ENCODE measurements around the gene ZFAND6. TPM values are rescaled to one million over a fixed set of nuclear protein-coding genes. Genes with fewer than 3 reads are reported as not detected.

ZFAND6 gene
- total RNA-seq, 1 donor from 2014 or later, result 101 TPM

- intact Hi-C loops (cut with micrococcal nuclease), result no loop called here
- no peak overlapping the region for H3K27ac Mint-ChIP-seq
- ChIA-PET POLR2A (interaction anchor here (0.6 kb wide), 1 partner anchor 111 kb away, joined by 3 read pairs; no protein-coding TSS in a partner anchor), CTCF (no interaction called here)
- no peaks in the 10 kb centered on the region for H3K27me3 Mint-ChIP-seq
- ATAC-seq (ENCODE audit: low read depth) (no peak), DNase-seq (no peak)
- H3K4me1 Mint-ChIP-seq, result peaks cover 18% of the 10 kb centered on the region
- no peaks in the 10 kb centered on the region for H3K36me3 Mint-ChIP-seq (ENCODE audit: low read depth)
- TF ChIP-seq, protein P1, sequence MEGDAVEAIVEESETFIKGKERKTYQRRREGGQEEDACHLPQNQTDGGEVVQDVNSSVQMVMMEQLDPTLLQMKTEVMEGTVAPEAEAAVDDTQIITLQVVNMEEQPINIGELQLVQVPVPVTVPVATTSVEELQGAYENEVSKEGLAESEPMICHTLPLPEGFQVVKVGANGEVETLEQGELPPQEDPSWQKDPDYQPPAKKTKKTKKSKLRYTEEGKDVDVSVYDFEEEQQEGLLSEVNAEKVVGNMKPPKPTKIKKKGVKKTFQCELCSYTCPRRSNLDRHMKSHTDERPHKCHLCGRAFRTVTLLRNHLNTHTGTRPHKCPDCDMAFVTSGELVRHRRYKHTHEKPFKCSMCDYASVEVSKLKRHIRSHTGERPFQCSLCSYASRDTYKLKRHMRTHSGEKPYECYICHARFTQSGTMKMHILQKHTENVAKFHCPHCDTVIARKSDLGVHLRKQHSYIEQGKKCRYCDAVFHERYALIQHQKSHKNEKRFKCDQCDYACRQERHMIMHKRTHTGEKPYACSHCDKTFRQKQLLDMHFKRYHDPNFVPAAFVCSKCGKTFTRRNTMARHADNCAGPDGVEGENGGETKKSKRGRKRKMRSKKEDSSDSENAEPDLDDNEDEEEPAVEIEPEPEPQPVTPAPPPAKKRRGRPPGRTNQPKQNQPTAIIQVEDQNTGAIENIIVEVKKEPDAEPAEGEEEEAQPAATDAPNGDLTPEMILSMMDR (IDR thresholded peaks at IDR 0.05), result no peak
- H3K9me3 Mint-ChIP-seq, result peaks cover 2% of the 10 kb centered on the region
- no peak overlapping the region for H3K4me3 Mint-ChIP-seq
These were observed 104.4 kb downstream of the ZFAND6 start for GRCh38 chr15:80163897-80164296.

DNA sequence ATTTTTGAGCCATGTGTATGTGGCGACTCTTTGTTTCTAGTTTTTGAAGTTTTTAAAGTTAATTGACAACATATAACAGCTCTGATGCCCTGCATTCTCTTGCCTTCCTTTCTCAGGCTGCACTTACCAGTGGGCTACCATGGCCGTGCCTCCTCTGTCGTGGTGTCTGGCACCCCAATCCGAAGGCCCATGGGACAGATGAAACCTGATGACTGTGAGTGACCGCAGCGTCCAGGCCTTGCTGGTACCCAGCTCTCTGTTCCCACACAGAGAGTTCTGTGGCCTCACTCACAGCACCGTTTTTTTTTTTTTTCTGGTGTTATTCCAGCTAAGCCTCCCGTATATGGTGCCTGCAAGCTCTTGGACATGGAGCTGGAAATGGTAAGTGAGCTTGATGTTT, 108.5 kb downstream of the ZFAND6 start:
- CTCF ChIA-PET, result no interaction called here
- ATAC-seq (ENCODE audit: low read depth) (no peak), DNase-seq (no peak)
- H3K4me3 Mint-ChIP-seq, result no peak overlapping the region
- peaks cover 2% of the 10 kb centered on the region for H3K9me3 Mint-ChIP-seq
- intact Hi-C loops (cut with micrococcal nuclease), result no loop called here
- H3K36me3 Mint-ChIP-seq (ENCODE audit: low read depth), result no peaks in the 10 kb centered on the region
- no peaks in the 10 kb centered on the region for H3K27me3 Mint-ChIP-seq
- TF ChIP-seq, protein P1 (IDR thresholded peaks at IDR 0.05), result no peak
- no peak overlapping the region for H3K27ac Mint-ChIP-seq
- no peaks in the 10 kb centered on the region for H3K4me1 Mint-ChIP-seq
- POLR2A ChIA-PET, result no interaction called here

GRCh38 chr15:80168421-80168820, 108.9 kb downstream of the ZFAND6 start:
- DNase-seq (no peak), ATAC-seq (ENCODE audit: low read depth) (no peak)
- POLR2A ChIA-PET, result no interaction called here
- no peak overlapping the region for H3K27ac Mint-ChIP-seq
- TF ChIP-seq, protein P1 (IDR thresholded peaks at IDR 0.05), result no peak
- H3K27me3 Mint-ChIP-seq, result no peaks in the 10 kb centered on the region
- no peak overlapping the region for H3K4me3 Mint-ChIP-seq
- no peaks in the 10 kb centered on the region for H3K36me3 Mint-ChIP-seq (ENCODE audit: low read depth)
- intact Hi-C loops (cut with micrococcal nuclease), result no loop called here
- CTCF ChIA-PET, result no interaction called here
- H3K4me1 Mint-ChIP-seq, result no peaks in the 10 kb centered on the region
- H3K9me3 Mint-ChIP-seq, result peaks cover 2% of the 10 kb centered on the region

- H3K36me3 Mint-ChIP-seq (ENCODE audit: low read depth), result no peaks in the 10 kb centered on the region
- TF ChIP-seq, protein P1 (IDR thresholded peaks at IDR 0.05), result no peak
- no peak overlapping the region for H3K4me3 Mint-ChIP-seq
- intact Hi-C loops (cut with micrococcal nuclease), result no loop called here
- DNase-seq (no peak), ATAC-seq (ENCODE audit: low read depth) (no peak)
- ChIA-PET POLR2A (no interaction called here), CTCF (no interaction called here)
- no peak overlapping the region for H3K27ac Mint-ChIP-seq
- no peaks in the 10 kb centered on the region for H3K4me1 Mint-ChIP-seq
- H3K27me3 Mint-ChIP-seq, result no peaks in the 10 kb centered on the region
- H3K9me3 Mint-ChIP-seq, result no peaks in the 10 kb centered on the region
These were observed 110.4 kb downstream of the ZFAND6 start for GRCh38 chr15:80169768-80170357.

- CTCF ChIA-PET, result no interaction called here
- DNase-seq (no peak), ATAC-seq (ENCODE audit: low read depth) (no peak)
- H3K4me3 Mint-ChIP-seq, result no peak overlapping the region
- H3K9me3 Mint-ChIP-seq, result no peaks in the 10 kb centered on the region
- no peak overlapping the region for H3K27ac Mint-ChIP-seq
- no peaks in the 10 kb centered on the region for H3K27me3 Mint-ChIP-seq
- TF ChIP-seq, protein P1 (IDR thresholded peaks at IDR 0.05), result no peak
- intact Hi-C loops (cut with micrococcal nuclease), result no loop called here
- POLR2A ChIA-PET, result no interaction called here
- H3K4me1 Mint-ChIP-seq, result no peaks in the 10 kb centered on the region
- no peaks in the 10 kb centered on the region for H3K36me3 Mint-ChIP-seq (ENCODE audit: low read depth)
These were observed 111.1 kb downstream of the ZFAND6 start for GRCh38 chr15:80170596-80170995.
